Endothelial cell of umbilical vein (primary cell): ENCODE results near the gene SEMA4D. TPM values are rescaled to one million over a fixed set of nuclear protein-coding genes. Genes with fewer than 3 reads are reported as not detected.

Source experiments
- BruUV-seq: library from RNA; stranded (reverse); fragments of 400-500 nt; replicated peaks from 2 replicates; lab custom pipeline; 2021; lab: Mats Ljungman, UMichigan
- CTCF ChIA-PET: fragments of 300-600, 350-600 bp; sonication (Branson Sonifier 250); formaldehyde crosslinking; loops from one replicate; lab custom pipeline; 2021; ENCODE audit warnings: antibody characterized with exemption, inconsistent platforms; lab: Charles Lee
- POLR2A ChIA-PET: fragments of 300-600, 350-600 bp; sonication (Branson Sonifier 250); formaldehyde crosslinking; loops from one replicate; lab custom pipeline; 2021; ENCODE audit warnings: antibody characterized with exemption, inconsistent platforms; lab: Charles Lee
- DNase-seq: peaks from one replicate; pipeline ENCODE4 v3.0.0-alpha.2; 2011; ENCODE audit warnings: low read depth, low spot score
- FAIRE-seq: peaks from 2 replicates; lab custom pipeline; 2011; peaks lifted over from hg19 to GRCh38; lab: Jason Lieb, UNC
- H2AFZ ChIP-seq: 2 replicates; pipeline ENCODE4 v1.6.0; 2012; ENCODE audit warnings: low read depth, low read length, control low read depth, inconsistent platforms
- H3K27ac ChIP-seq: 2 replicates; pipeline ENCODE4 v1.5.1; 2011; ENCODE audit warnings: low read depth, mild to moderate bottlenecking, control low read depth, low read length, moderate library complexity; ENCODE audit not compliant: insufficient read depth
- H3K27me3 ChIP-seq, 2 experiments: 2 replicates each; pipeline versions ENCODE4 v1.6.0 to v1.6.1; 2011; ENCODE audit warnings: low read length in 2 of 2, mixed read lengths in 1 of 2; ENCODE audit not compliant: control insufficient read depth in 2 of 2, insufficient read depth in 2 of 2
- H3K36me3 ChIP-seq, 2 experiments: 2 replicates in 1 of 2; 3 replicates in 1 of 2; pipeline ENCODE4 v1.5.1; 2011; ENCODE audit warnings: low read length in 2 of 2, mild to moderate bottlenecking in 1 of 2, moderate library complexity in 1 of 2; ENCODE audit not compliant: control insufficient read depth in 2 of 2, insufficient read depth in 2 of 2; ENCODE audit errors: extremely low read depth in 1 of 2
- H3K4me1 ChIP-seq: 3 replicates; pipeline ENCODE4 v1.5.1; 2011; ENCODE audit warnings: mild to moderate bottlenecking, low read length; ENCODE audit not compliant: control insufficient read depth, insufficient read depth; ENCODE audit errors: extremely low read depth
- H3K4me2 ChIP-seq: 2 replicates; pipeline ENCODE4 v1.6.1; 2011; ENCODE audit warnings: low read length, control low read depth, mixed read lengths; ENCODE audit not compliant: insufficient read depth
- H3K4me3 ChIP-seq, 3 experiments: fragments of 200-600 bp in 1 of 3; sonication (generic), shearing (Covaris generic) in 1 of 3; replicated peaks in 1 of 3; 2 replicates each; pipeline ENCODE4 v1.5.1; 2011 to 2016; ENCODE audit warnings: control low read depth in 3 of 3, low read length in 3 of 3, mild to moderate bottlenecking in 2 of 3, inconsistent platforms in 1 of 3, low read depth in 1 of 3, moderate library complexity in 1 of 3; ENCODE audit not compliant: insufficient read depth in 1 of 3
- H3K79me2 ChIP-seq: 2 replicates; pipeline ENCODE4 v1.6.0; 2012; ENCODE audit warnings: low read length, inconsistent platforms; ENCODE audit not compliant: control insufficient read depth, insufficient read depth
- H3K9ac ChIP-seq: replicated peaks from 2 replicates; pipeline ENCODE3; 2011; ENCODE audit warnings: low read length, control low read depth; ENCODE audit not compliant: insufficient read depth; ENCODE audit errors: extremely low read depth
- H3K9me1 ChIP-seq: replicated peaks from 3 replicates; pipeline ENCODE4 v1.6.0; 2011; ENCODE audit warnings: mild to moderate bottlenecking, low read length; ENCODE audit not compliant: control insufficient read depth, insufficient read depth; ENCODE audit errors: extremely low read depth
- H3K9me3 ChIP-seq: replicated peaks from 2 replicates; pipeline ENCODE4 v1.5.1; 2012; ENCODE audit warnings: low read length, inconsistent platforms; ENCODE audit not compliant: control insufficient read depth, insufficient read depth
- H4K20me1 ChIP-seq: replicated peaks from 2 replicates; pipeline ENCODE3; 2011; ENCODE audit warnings: mild to moderate bottlenecking, low read length; ENCODE audit not compliant: control insufficient read depth, insufficient read depth; ENCODE audit errors: extremely low read depth
- CTCF ChIP-seq, 2 donors: IDR thresholded peaks; 1 replicate in 1 of 2; 2 replicates in 1 of 2; pipeline ENCODE4 v1.5.1; 2011; ENCODE audit warnings: low read length in 2 of 2, mild to moderate bottlenecking in 2 of 2, moderate library complexity in 2 of 2, control low read depth in 1 of 2, inconsistent platforms in 1 of 2, low read depth in 1 of 2; ENCODE audit not compliant: insufficient read depth in 1 of 2; ENCODE audit errors: extremely low read depth in 1 of 2
- EZH2 ChIP-seq: IDR thresholded peaks from 2 replicates; pipeline ENCODE4 v1.6.1; 2012; ENCODE audit warnings: borderline replicate concordance, low read depth, mild to moderate bottlenecking, moderate library complexity, low read length, inconsistent platforms; ENCODE audit not compliant: severe bottlenecking
- FOS ChIP-seq: IDR thresholded peaks from 2 replicates; pipeline ENCODE4 v1.6.1; 2011; ENCODE audit warnings: mild to moderate bottlenecking, low read length, moderate library complexity, borderline replicate concordance; ENCODE audit not compliant: insufficient read depth
- GATA2 ChIP-seq: IDR thresholded peaks from 2 replicates; pipeline ENCODE4 v1.7.0; 2011; ENCODE audit warnings: low read depth, mild to moderate bottlenecking, moderate library complexity, mixed read lengths, low read length; ENCODE audit not compliant: insufficient read length, insufficient read depth
- JUN ChIP-seq: IDR thresholded peaks from 2 replicates; pipeline ENCODE4 v1.6.1; 2011; ENCODE audit warnings: borderline replicate concordance, low read depth; ENCODE audit not compliant: insufficient read length, insufficient read depth
- MAX ChIP-seq: IDR thresholded peaks from 2 replicates; pipeline ENCODE4 v1.6.1; 2011; ENCODE audit not compliant: insufficient read depth, insufficient read length
- MYC ChIP-seq: IDR thresholded peaks from one replicate; pipeline ENCODE4 v1.6.1; 2011; ENCODE audit warnings: mild to moderate bottlenecking, low read depth, low read length
- POLR2A ChIP-seq: IDR thresholded peaks from 2 replicates; pipeline ENCODE4 v1.6.1; 2012; ENCODE audit warnings: low read depth, mild to moderate bottlenecking, control low read depth, low read length
- POLR2AphosphoS5 ChIP-seq: IDR thresholded peaks from 2 replicates; pipeline ENCODE4 v1.6.1; 2012; ENCODE audit warnings: low read depth, mild to moderate bottlenecking, control low read depth, low read length, moderate library complexity; ENCODE audit not compliant: insufficient read depth
- dilution Hi-C: fragments of 300-500 bp; cut with MboI; formaldehyde crosslinking; loops from one replicate; pipeline ENCODE4 v1.15.0; 2019; ENCODE audit warnings: low sequenced_read_pairs; ENCODE audit not compliant: extremely low pct_ligation_motif_present
- intact Hi-C: fragments of 100-400 bp; cut with micrococcal nuclease; formaldehyde crosslinking; loops from one replicate; pipeline ENCODE4 v1.10.0; 2022
- polyA plus RNA-seq, 4 experiments: library from polyadenylated mRNA; depleted of rRNA in 3 of 4; stranded (reverse) in 3 of 4; unstranded in 1 of 4; fragments of >200 nt; gene quantifications; 2 replicates each; pipeline versions ENCODE4 v1.2.1 to v1.2.3, GENCODE V29; 2011 to 2012; ENCODE audit warnings: missing spikeins in 1 of 4
- total RNA-seq: library from RNA; stranded (reverse); gene quantifications from 2 replicates; pipeline ENCODE4 v1.2.3, GENCODE V29; 2021

SEMA4D gene
- total and polyA plus RNA-seq, 2 donors (not counting 3 experiments of a cell fraction or from before 2014, with no cell fraction given), result 3.9 to 15.7 TPM

GRCh38 chr9:89532478-89532877 is 34.6 kb upstream of the SEMA4D start:
- FAIRE-seq, result no peak
- CTCF ChIA-PET, result interaction anchor here (1.1 kb wide), 1 partner anchor 16 kb away, joined by 3 read pairs; no protein-coding TSS in a partner anchor

GRCh38 chr9:89531766-89532165 is 33.9 kb upstream of the SEMA4D start:
- TF ChIP-seq GATA2 (no peak), POLR2AphosphoS5 (no peak), FOS (no peak), MAX (no peak), MYC (no peak), CTCF (IDR thresholded peaks at IDR 0.05; ENCODE audit: extremely low read depth in 1 of 2, insufficient read depth in 1 of 2, low read depth in 1 of 2, low read length in 2 of 2) (no peak), EZH2 (no peak), JUN (no peak), POLR2A (no peak)
- Histone ChIP-seq H3K27me3 (no peaks in the 10 kb centered on the region), H3K9ac (no peak overlapping the region), H3K79me2 (no peaks in the 10 kb centered on the region), H3K4me1 (no peaks in the 10 kb centered on the region), H3K9me1 (no peaks in the 10 kb centered on the region), H2AFZ (no peak overlapping the region), H4K20me1 (no peaks in the 10 kb centered on the region), H3K4me2 (no peak overlapping the region), H3K9me3 (no peaks in the 10 kb centered on the region), H3K4me3 (no peak overlapping the region), H3K27ac (no peak overlapping the region), H3K36me3 (no peaks in the 10 kb centered on the region)
- FAIRE-seq (no peak), DNase-seq (no peak)
- intact Hi-C loops (no loop called here), dilution Hi-C loops (no loop called here)
- CTCF ChIA-PET, result interaction anchor here (0.7 to 1.1 kb wide), 2 partner anchors 17 kb away, joined by 3 read pairs; no protein-coding TSS in a partner anchor
- POLR2A ChIA-PET, result interaction anchor here (0.7 kb wide), 1 partner anchor 22 kb away, joined by 3 read pairs; no protein-coding TSS in a partner anchor
- BruUV-seq, result no TSS peak

More at GRCh38 chr9:89532478-89532877, 34.6 kb upstream of the SEMA4D start:
- no peak overlapping the region for H3K27ac ChIP-seq
- H3K4me1 ChIP-seq, result no peaks in the 10 kb centered on the region
- H3K27me3 ChIP-seq, result no peaks in the 10 kb centered on the region
- DNase-seq, result no peak
- no peak overlapping the region for H2AFZ ChIP-seq
- H3K36me3 ChIP-seq, result no peaks in the 10 kb centered on the region
- no peaks in the 10 kb centered on the region for H3K79me2 ChIP-seq
- no peak overlapping the region for H3K4me2 ChIP-seq
- H3K9me3 ChIP-seq, result no peaks in the 10 kb centered on the region
- POLR2A ChIA-PET, result no interaction called here
- dilution Hi-C loops, result no loop called here
- intact Hi-C loops, result no loop called here
- no peak overlapping the region for H3K9ac ChIP-seq
- no peaks in the 10 kb centered on the region for H4K20me1 ChIP-seq
- TF ChIP-seq MYC (no peak), FOS (no peak), MAX (no peak), GATA2 (no peak)
- no peaks in the 10 kb centered on the region for H3K9me1 ChIP-seq
- H3K4me3 ChIP-seq, result no peak overlapping the region
- no TSS peak for BruUV-seq
